ENCODE data around the gene ZMYND12. TPM values are rescaled to one million over a fixed set of nuclear protein-coding genes. Genes with fewer than 3 reads are reported as not detected.

Gene ZMYND12
- total and polyA plus RNA-seq, 7 donors: 0.54 to 10.9 (median 1.0) TPM

DNA sequence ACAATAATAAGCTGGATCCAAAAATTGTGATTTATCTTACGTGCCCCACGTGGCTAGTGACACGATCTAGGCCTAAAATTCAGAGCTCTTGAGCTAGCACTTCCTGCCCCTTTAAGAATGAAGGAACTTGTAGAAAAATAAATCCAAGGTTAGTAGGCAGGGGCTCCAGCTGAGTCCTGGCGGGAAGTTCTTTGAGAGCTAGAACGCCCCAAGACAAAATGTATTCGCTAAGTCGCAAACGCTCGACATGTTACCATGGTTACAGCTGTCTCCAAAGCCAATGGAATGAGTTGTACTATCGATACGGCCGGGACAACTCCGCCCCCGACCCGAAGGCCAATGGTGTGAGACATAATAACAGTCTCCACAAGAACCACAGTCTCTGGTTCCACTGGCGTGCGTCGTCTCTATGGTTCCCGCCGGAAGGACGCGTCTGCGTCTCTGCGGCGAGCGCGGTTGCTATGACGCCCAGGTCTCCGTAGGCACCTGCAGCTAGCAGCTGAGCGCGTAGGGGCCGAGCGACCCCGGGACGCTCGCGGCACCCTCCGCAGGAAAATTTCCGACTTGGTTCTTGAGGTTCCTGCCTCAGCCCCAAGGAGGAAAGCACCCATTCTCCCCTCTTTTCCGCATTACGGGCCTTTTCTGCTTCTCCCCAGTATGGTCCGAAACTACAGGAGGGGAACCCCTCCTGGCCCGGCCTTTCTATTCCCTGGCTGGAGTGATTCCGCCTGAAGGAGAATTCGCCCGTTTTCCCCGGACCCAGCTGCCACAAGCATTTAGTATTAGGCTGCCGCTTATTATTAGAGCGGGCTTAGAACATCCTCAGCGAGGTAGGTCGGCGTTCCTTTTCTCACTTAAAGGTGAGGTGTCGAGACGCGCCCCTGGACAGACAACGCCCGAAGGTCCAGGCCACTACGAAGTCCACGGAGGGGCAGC is 7.3 kb upstream of the ZMYND12 start, which contains the start of gene CCDC30:
Gene CCDC30 (plus strand): TSS at position 459 of the 936 bp plus-strand sequence. CDS start 17,266 bp downstream, outside the sequence.
- TF ChIP-seq EP300 (IDR thresholded peaks at IDR 0.05) (no peak), POLR2A (IDR thresholded peaks at IDR 0.05) (no peak), POLR2AphosphoS5 (IDR thresholded peaks at IDR 0.05) (peak in 2 of 4 donors; percentile 40 to 54)
- TF ChIP-seq, protein P1, sequence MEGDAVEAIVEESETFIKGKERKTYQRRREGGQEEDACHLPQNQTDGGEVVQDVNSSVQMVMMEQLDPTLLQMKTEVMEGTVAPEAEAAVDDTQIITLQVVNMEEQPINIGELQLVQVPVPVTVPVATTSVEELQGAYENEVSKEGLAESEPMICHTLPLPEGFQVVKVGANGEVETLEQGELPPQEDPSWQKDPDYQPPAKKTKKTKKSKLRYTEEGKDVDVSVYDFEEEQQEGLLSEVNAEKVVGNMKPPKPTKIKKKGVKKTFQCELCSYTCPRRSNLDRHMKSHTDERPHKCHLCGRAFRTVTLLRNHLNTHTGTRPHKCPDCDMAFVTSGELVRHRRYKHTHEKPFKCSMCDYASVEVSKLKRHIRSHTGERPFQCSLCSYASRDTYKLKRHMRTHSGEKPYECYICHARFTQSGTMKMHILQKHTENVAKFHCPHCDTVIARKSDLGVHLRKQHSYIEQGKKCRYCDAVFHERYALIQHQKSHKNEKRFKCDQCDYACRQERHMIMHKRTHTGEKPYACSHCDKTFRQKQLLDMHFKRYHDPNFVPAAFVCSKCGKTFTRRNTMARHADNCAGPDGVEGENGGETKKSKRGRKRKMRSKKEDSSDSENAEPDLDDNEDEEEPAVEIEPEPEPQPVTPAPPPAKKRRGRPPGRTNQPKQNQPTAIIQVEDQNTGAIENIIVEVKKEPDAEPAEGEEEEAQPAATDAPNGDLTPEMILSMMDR (IDR thresholded peaks at IDR 0.05): no peak
- H3K27ac ChIP-seq: peak within 1 kb of the TSS; percentile 47 to 67 (median 54)
- H3K36me3 ChIP-seq: peaks cover 0 to 33% (median 8%) of the 10 kb centered on the region in 4 donors
- 1% methylated on average over 59 of the region's 59 CpGs for WGBS, 2 donors
- H3K9me3 ChIP-seq: no peaks in the 10 kb centered on the region
- peak; percentile 98 for DNase-seq
- H3K4me3 ChIP-seq: peak within 1 kb of the TSS; percentile 41 to 86 (median 72)
- intact Hi-C loops (cut with DNase I): loop anchor here (5.0 kb wide), 1 partner anchor 219 kb away; the partner anchor contains the start of gene YBX1
- H3K27me3 ChIP-seq: no peaks in the 10 kb centered on the region
- peaks cover 0 to 18% (median 18%) of the 10 kb centered on the region in 4 donors for H3K4me1 ChIP-seq

DNA sequence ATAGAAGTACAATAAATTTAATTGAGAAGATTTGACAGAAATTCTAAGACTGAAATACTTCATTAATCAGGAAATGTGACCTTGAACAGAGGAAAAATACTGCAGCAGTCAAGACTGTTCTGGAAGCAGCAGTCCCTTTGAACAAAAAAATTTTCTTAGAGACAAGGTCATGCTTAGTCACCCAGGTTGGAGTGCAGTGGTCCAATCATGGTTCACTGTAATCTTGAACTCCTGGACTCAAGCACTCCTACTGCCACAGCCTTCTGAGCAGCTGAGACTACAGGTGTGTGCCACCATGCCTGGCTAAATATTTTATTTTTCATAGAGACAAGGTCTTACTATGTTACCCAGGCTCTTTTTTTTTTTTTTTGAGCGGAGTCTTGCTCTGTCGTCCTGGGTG is 5.4 kb upstream of the ZMYND12 start:
- Histone ChIP-seq H3K27me3 (no peaks in the 10 kb centered on the region), H3K4me1 (peaks cover 0 to 32% (median 29%) of the 10 kb centered on the region in 4 donors), H3K36me3 (peaks cover 0 to 34% (median 9%) of the 10 kb centered on the region in 4 donors), H3K9me3 (no peaks in the 10 kb centered on the region), H3K27ac (no peak overlapping the region), H3K4me3 (no peak overlapping the region)
- TF ChIP-seq EP300 (IDR thresholded peaks at IDR 0.05): no peak
- DNase-seq: no peak
- WGBS, 2 donors: 78 to 88% methylated on average over 2 of the region's 2 CpGs
- intact Hi-C loops (cut with DNase I): loop anchor here (5.0 kb wide), 1 partner anchor 221 kb away; the partner anchor contains the start of gene YBX1

DNA sequence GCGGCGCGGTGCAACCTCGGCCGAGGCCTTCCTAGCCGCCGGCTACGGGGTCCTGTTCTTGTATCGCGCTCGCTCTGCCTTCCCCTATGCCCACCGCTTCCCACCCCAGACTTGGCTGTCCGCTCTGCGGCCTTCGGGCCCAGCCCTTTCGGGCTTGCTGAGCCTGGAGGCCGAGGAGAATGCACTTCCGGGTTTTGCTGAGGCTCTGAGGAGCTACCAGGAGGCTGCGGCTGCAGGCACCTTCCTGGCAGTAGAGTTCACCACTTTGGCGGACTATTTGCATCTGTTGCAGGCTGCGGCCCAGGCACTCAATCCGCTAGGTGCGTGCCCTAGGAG is 900 bp upstream of the ZMYND12 start:
- H3K36me3 ChIP-seq: peaks cover 0 to 34% (median 9%) of the 10 kb centered on the region in 4 donors
- H3K4me1 ChIP-seq: peaks cover 0 to 24% (median 19%) of the 10 kb centered on the region in 4 donors
- intact Hi-C loops (cut with DNase I): loop anchor here (1.0 to 10.0 kb wide), 4 partner anchors 38 to 282 kb away; partner anchors contain the start of genes FOXJ3 and RIMKLA
- 0 to 1% methylated on average over 23 of the region's 23 CpGs for WGBS, 2 donors
- DNase-seq: peak; percentile 73
- H3K4me3 ChIP-seq: peak overlapping the region; percentile 80 to 99 (median 92)
- H3K9me3 ChIP-seq: no peaks in the 10 kb centered on the region
- H3K27me3 ChIP-seq: no peaks in the 10 kb centered on the region
- peak overlapping the region; percentile 88 to 93 (median 90) for H3K27ac ChIP-seq
- TF ChIP-seq EP300 (IDR thresholded peaks at IDR 0.05) (no peak), POLR2AphosphoS5 (IDR thresholded peaks at IDR 0.05) (no peak), POLR2A (IDR thresholded peaks at IDR 0.05) (no peak)
- TF ChIP-seq, protein P1 (IDR thresholded peaks at IDR 0.05): no peak

DNA sequence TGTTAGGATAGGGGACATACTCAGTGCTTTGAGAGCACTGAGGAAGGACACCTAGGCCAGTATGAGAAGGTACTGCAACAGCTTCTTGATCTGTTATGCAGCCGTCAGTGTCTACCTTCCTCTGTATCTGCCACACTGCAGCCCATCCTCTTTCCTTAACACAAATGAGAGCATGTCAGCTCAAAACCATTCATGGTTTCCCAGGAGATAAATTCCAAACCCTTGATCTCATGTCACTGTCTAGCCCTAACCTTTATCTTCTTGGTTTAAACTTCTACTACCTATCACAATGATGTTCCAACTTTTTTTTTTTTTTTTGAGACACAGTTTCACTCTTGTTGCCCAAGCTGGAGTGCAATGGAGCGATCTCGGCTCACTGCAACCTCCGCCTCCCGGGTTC is 1.4 kb downstream of the ZMYND12 start:
- 98% methylated on average over 5 of the region's 5 CpGs for WGBS, 2 donors
- Histone ChIP-seq H3K9me3 (no peaks in the 10 kb centered on the region), H3K27me3 (no peaks in the 10 kb centered on the region), H3K27ac (no peak overlapping the region), H3K4me1 (peaks cover 0 to 24% (median 19%) of the 10 kb centered on the region in 4 donors), H3K4me3 (no peak overlapping the region), H3K36me3 (peaks cover 0 to 14% (median 2%) of the 10 kb centered on the region in 4 donors)
- no peak for DNase-seq
- TF ChIP-seq, protein P1 (IDR thresholded peaks at IDR 0.05): no peak
- no peak for TF ChIP-seq POLR2AphosphoS5 (IDR thresholded peaks at IDR 0.05)
- TF ChIP-seq POLR2A (IDR thresholded peaks at IDR 0.05): no peak
- no peak for TF ChIP-seq EP300 (IDR thresholded peaks at IDR 0.05)
- intact Hi-C loops (cut with DNase I): loop anchor here (10.0 kb wide), 1 partner anchor 280 kb away; no protein-coding TSS in a partner anchor

DNA sequence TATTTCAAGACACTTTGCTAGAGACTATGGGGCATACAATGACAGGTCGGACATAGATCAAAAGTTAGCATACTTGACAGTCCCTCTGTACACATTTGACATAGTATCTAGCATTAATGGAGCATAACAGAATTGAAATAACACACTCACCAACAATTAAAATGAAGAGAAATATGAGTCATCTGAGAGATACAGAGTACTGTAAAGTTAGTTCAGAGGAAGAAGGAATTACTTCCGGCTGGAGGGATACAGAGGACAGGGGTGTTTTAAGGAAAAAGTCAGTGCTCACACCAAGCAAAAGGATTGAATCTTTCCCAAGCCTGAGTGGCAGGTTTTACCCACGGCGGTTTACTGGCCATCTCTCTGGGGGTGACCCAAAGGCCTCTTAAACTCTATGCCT is 2.4 kb downstream of the ZMYND12 start:
- TF ChIP-seq POLR2AphosphoS5 (IDR thresholded peaks at IDR 0.05): no peak
- no peak for TF ChIP-seq POLR2A (IDR thresholded peaks at IDR 0.05)
- TF ChIP-seq EP300 (IDR thresholded peaks at IDR 0.05): no peak
- TF ChIP-seq, protein P1 (IDR thresholded peaks at IDR 0.05): no peak
- no peaks in the 10 kb centered on the region for H3K27me3 ChIP-seq
- no peak overlapping the region for H3K27ac ChIP-seq
- H3K4me1 ChIP-seq: peaks cover 0 to 23% (median 19%) of the 10 kb centered on the region in 4 donors
- H3K9me3 ChIP-seq: no peaks in the 10 kb centered on the region
- H3K4me3 ChIP-seq: no peak overlapping the region
- 89 to 91% methylated on average over 4 of the region's 4 CpGs for WGBS, 2 donors
- peaks cover 0 to 4% (median 2%) of the 10 kb centered on the region in 4 donors for H3K36me3 ChIP-seq
- no peak for DNase-seq
- intact Hi-C loops (cut with DNase I): loop anchor here (10.0 kb wide), 1 partner anchor 279 kb away; no protein-coding TSS in a partner anchor

Measured in sigmoid colon (tissue), 7 donors.